Breast epithelium (tissue), 3 donors: Measurements from ENCODE around the gene ATP2B2.

Experiments
- CTCF ChIP-seq, 3 donors: fragments of 450-650 bp; IDR thresholded peaks; one replicate each; pipeline ENCODE4 v1.5.1; 2016 to 2017; ENCODE audit warnings: antibody characterized with exemption in 3 of 3, mild to moderate bottlenecking in 3 of 3, moderate library complexity in 3 of 3
- POLR2A ChIP-seq: fragments of 450-650 bp; IDR thresholded peaks from one replicate; pipeline ENCODE4 v1.6.1; 2016; ENCODE audit warnings: antibody characterized with exemption, mild to moderate bottlenecking, moderate library complexity

- TF ChIP-seq POLR2A (no peak), CTCF (IDR thresholded peaks at IDR 0.05) (no peak)
These were observed 34.2 kb downstream of the ATP2B2 start for GRCh38 chr3:10471054-10471688.
